H9 (cell line): ENCODE measurements around the gene MERTK. TPM values are rescaled to one million over a fixed set of nuclear protein-coding genes. Genes with fewer than 3 reads are reported as not detected.

Source experiments
- DNase-seq: peaks from one replicate; pipeline ENCODE4 v3.0.0-alpha.2; 2017
- H2AFZ ChIP-seq: one replicate; pipeline ENCODE4 v1.6.1; 2013; ENCODE audit warnings: mild to moderate bottlenecking, low read length, control low read depth, moderate library complexity
- H2AK5ac ChIP-seq: 2 replicates; pipeline ENCODE4 v1.6.1; 2013; ENCODE audit warnings: low read length, control low read depth, mixed read lengths; ENCODE audit not compliant: insufficient read length
- H2BK120ac ChIP-seq: one replicate; pipeline ENCODE4 v1.6.1; 2013; ENCODE audit warnings: low read depth, mild to moderate bottlenecking, low read length, control low read depth, inconsistent platforms; ENCODE audit not compliant: poor library complexity, severe bottlenecking
- H2BK12ac ChIP-seq: 2 replicates; pipeline ENCODE4 v1.6.1; 2013; ENCODE audit warnings: low read length, control low read depth, mixed read lengths, low read depth; ENCODE audit not compliant: insufficient read length
- H2BK15ac ChIP-seq: 2 replicates; pipeline ENCODE4 v1.6.1; 2013; ENCODE audit warnings: low read depth, low read length, control low read depth
- H2BK20ac ChIP-seq: one replicate; pipeline ENCODE4 v1.6.1; 2013; ENCODE audit warnings: low read depth, mild to moderate bottlenecking, low read length, control low read depth, inconsistent platforms; ENCODE audit not compliant: poor library complexity, severe bottlenecking
- H2BK5ac ChIP-seq: 2 replicates; pipeline ENCODE4 v1.6.1; 2013; ENCODE audit warnings: low read length, control low read depth, mixed read lengths; ENCODE audit not compliant: insufficient read length
- H3K14ac ChIP-seq: 2 replicates; pipeline ENCODE4 v1.6.1; 2013; ENCODE audit warnings: low read length, control low read depth; ENCODE audit not compliant: insufficient read depth
- H3K18ac ChIP-seq: 2 replicates; pipeline ENCODE4 v1.6.1; 2013; ENCODE audit warnings: low read depth, mild to moderate bottlenecking, mixed read lengths, low read length, control low read depth; ENCODE audit not compliant: insufficient read length
- H3K23ac ChIP-seq: 2 replicates; pipeline ENCODE4 v1.6.1; 2013; ENCODE audit warnings: low read length, control low read depth, mixed read lengths, low read depth; ENCODE audit not compliant: insufficient read length
- H3K23me2 ChIP-seq: 2 replicates; pipeline ENCODE4 v1.6.1; 2013; ENCODE audit warnings: low read depth, mild to moderate bottlenecking, mixed read lengths, low read length, control low read depth; ENCODE audit not compliant: insufficient read length, poor library complexity, severe bottlenecking
- H3K27ac ChIP-seq: 2 replicates; pipeline ENCODE4 v1.5.1; 2013; ENCODE audit warnings: low read length, control low read depth, mixed read lengths, low read depth; ENCODE audit not compliant: insufficient read length
- H3K27me3 ChIP-seq: 2 replicates; pipeline ENCODE4 v1.6.1; 2013; ENCODE audit warnings: low read length, control low read depth, inconsistent platforms; ENCODE audit not compliant: insufficient read depth
- H3K4ac ChIP-seq: 2 replicates; pipeline ENCODE4 v1.6.1; 2013; ENCODE audit warnings: low read depth, mild to moderate bottlenecking, control low read depth, inconsistent platforms, low read length, moderate library complexity
- H3K4me1 ChIP-seq: 2 replicates; pipeline ENCODE4 v1.6.1; 2013; ENCODE audit warnings: low read length, control low read depth, inconsistent platforms; ENCODE audit not compliant: insufficient read depth
- H3K4me2 ChIP-seq: 2 replicates; pipeline ENCODE4 v1.6.1; 2013; ENCODE audit warnings: low read length, control low read depth, mixed read lengths; ENCODE audit not compliant: insufficient read length, insufficient read depth
- H3K56ac ChIP-seq: 2 replicates; pipeline ENCODE4 v1.6.1; 2013; ENCODE audit warnings: low read depth, mild to moderate bottlenecking, mixed read lengths, low read length, control low read depth; ENCODE audit not compliant: insufficient read length
- H3K79me1 ChIP-seq: 2 replicates; pipeline ENCODE4 v1.6.1; 2013; ENCODE audit warnings: low read depth, mild to moderate bottlenecking, moderate library complexity, low read length, control low read depth, inconsistent platforms; ENCODE audit not compliant: insufficient read depth, poor library complexity, severe bottlenecking
- H3K79me2 ChIP-seq: 2 replicates; pipeline ENCODE4 v1.6.1; 2013; ENCODE audit warnings: low read length, control low read depth, inconsistent platforms; ENCODE audit not compliant: insufficient read depth
- H3K9ac ChIP-seq: 2 replicates; pipeline ENCODE4 v1.6.1; 2013; ENCODE audit warnings: low read length, control low read depth, mixed read lengths; ENCODE audit not compliant: insufficient read length; ENCODE audit errors: extremely low read depth
- H3K9me3 ChIP-seq: one replicate; pipeline ENCODE4 v1.6.1; 2013; ENCODE audit warnings: low read depth, low read length, inconsistent platforms; ENCODE audit not compliant: control insufficient read depth
- H3T11ph ChIP-seq: one replicate; pipeline ENCODE4 v1.6.1; 2013; ENCODE audit warnings: mild to moderate bottlenecking, low read length, control low read depth, inconsistent platforms
- H4K20me1 ChIP-seq: one replicate; pipeline ENCODE4 v1.6.1; 2013; ENCODE audit not compliant: control insufficient read depth, insufficient read length, insufficient read depth
- H4K5ac ChIP-seq: 2 replicates; pipeline ENCODE4 v1.6.1; 2013; ENCODE audit warnings: low read depth, mild to moderate bottlenecking, mixed read lengths, low read length, control low read depth; ENCODE audit not compliant: insufficient read length
- H4K8ac ChIP-seq: replicated peaks from 2 replicates; pipeline ENCODE4 v1.6.1; 2013; ENCODE audit warnings: low read length, control low read depth, mixed read lengths, low read depth; ENCODE audit not compliant: insufficient read length
- H4K91ac ChIP-seq: 2 replicates; pipeline ENCODE4 v1.6.1; 2013; ENCODE audit warnings: low read depth, mild to moderate bottlenecking, moderate library complexity, mixed read lengths, low read length, control low read depth; ENCODE audit not compliant: insufficient read length
- H3K27ac Mint-ChIP-seq, 3 experiments: 2 replicates in 2 of 3; 3 replicates in 1 of 3; pipeline ENCODE4 v1.8.0; 2020 to 2021; ENCODE audit warnings: mixed read lengths in 3 of 3, mild to moderate bottlenecking in 1 of 3, moderate library complexity in 1 of 3
- H3K27me3 Mint-ChIP-seq: 2 replicates; pipeline ENCODE4 v1.8.0; 2021; ENCODE audit warnings: low read depth, mild to moderate bottlenecking, moderate library complexity, mixed read lengths
- H3K36me3 Mint-ChIP-seq, 3 experiments: 2 replicates in 2 of 3; 3 replicates in 1 of 3; pipeline ENCODE4 v1.8.0; 2020 to 2021; ENCODE audit warnings: low read depth in 3 of 3, mixed read lengths in 3 of 3; ENCODE audit not compliant: insufficient read depth in 1 of 3
- H3K4me1 Mint-ChIP-seq, 2 experiments: 2 replicates each; pipeline ENCODE4 v1.8.0; 2020; ENCODE audit warnings: mixed read lengths in 2 of 2
- H3K4me3 Mint-ChIP-seq, 2 experiments: 2 replicates in 1 of 2; 3 replicates in 1 of 2; pipeline ENCODE4 v1.8.0; 2020 to 2021; ENCODE audit warnings: mild to moderate bottlenecking in 2 of 2, mixed read lengths in 2 of 2, moderate library complexity in 1 of 2
- H3K9me3 Mint-ChIP-seq, 2 experiments: 2 replicates in 1 of 2; 3 replicates in 1 of 2; pipeline ENCODE4 v1.8.0; 2020; ENCODE audit warnings: mild to moderate bottlenecking in 2 of 2, mixed read lengths in 2 of 2, moderate library complexity in 1 of 2
- WGBS: extraction: QIAGEN DNeasy Blood & Tissue Kit; methylation state at CpG from one replicate; pipeline ENCODE4 v1.1.7; 2013; ENCODE audit warnings: missing lambda C conversion rate, low lambda C conversion rate, mixed read lengths; ENCODE audit not compliant: insufficient read length; ENCODE audit errors: extremely low coverage; 5-methylcytosine and 5-hydroxymethylcytosine counted together
- total RNA-seq: library from RNA; stranded (reverse); gene quantifications from 2 replicates; pipeline ENCODE4 v1.2.1, GENCODE V29; 2021
- TF ChIP-seq, protein P1 (sequence below): fragments of 200-600 bp; sonication (generic); conservative IDR thresholded peaks from 3 replicates; pipeline ENCODE4 v1.8.0; 2021; ENCODE audit warnings: antibody characterized with exemption, mild to moderate bottlenecking

Gene MERTK
- total RNA-seq, 1 experiment from 2014 or later: 4.8 TPM

DNA sequence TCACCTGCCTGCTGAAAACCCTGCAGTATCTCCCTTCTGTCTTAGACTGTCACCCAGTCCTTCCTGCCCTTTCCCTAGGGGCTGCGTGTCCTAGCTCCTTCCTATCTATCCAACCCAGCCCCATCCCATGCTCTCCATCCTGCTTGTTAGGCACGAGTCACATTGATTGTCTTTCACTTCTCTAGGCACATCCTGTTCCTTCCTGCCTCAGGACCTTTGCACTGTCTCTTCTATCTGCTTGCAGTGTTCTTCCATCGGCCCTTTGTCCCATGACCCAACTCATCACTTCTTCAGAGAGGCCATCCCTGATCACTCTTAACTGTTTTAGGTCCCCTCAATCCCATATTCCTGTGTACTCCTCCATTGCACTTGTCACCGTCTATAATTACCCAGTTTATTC lies 50.4 kb downstream of the MERTK start:
- Histone ChIP-seq H3K27ac (no peak overlapping the region), H4K8ac (no peak overlapping the region), H2BK15ac (no peak overlapping the region), H4K20me1 (no peaks in the 10 kb centered on the region), H3K4me1 (no peaks in the 10 kb centered on the region), H3K9ac (no peak overlapping the region), H3K9me3 (no peaks in the 10 kb centered on the region), H4K91ac (no peak overlapping the region), H3K79me1 (no peaks in the 10 kb centered on the region), H3T11ph (no peak overlapping the region), H2BK12ac (no peak overlapping the region), H3K56ac (no peak overlapping the region), H3K18ac (no peak overlapping the region), H3K23me2 (no peaks in the 10 kb centered on the region), H2BK120ac (no peak overlapping the region), H3K23ac (no peak overlapping the region), H2BK20ac (no peak overlapping the region), H3K27me3 (no peaks in the 10 kb centered on the region), H2AK5ac (no peak overlapping the region), H2AFZ (no peak overlapping the region), H3K79me2 (no peaks in the 10 kb centered on the region), H4K5ac (no peak overlapping the region), H3K4ac (no peak overlapping the region), H2BK5ac (no peak overlapping the region), H3K4me2 (no peak overlapping the region), H3K14ac (no peak overlapping the region)
- DNase-seq: no peak
- Mint-ChIP-seq H3K36me3 (peaks cover 0 to 2% (median 2%) of the 10 kb centered on the region in 3 experiments; a peak in 4 of 7 replicates), H3K9me3 (no peaks in the 10 kb centered on the region), H3K4me3 (no peak overlapping the region), H3K4me1 (peaks cover 4 to 13% of the 10 kb centered on the region in 2 experiments; a peak in 3 of 4 replicates), H3K27me3 (no peaks in the 10 kb centered on the region), H3K27ac (no peak overlapping the region)
- TF ChIP-seq, protein P1, sequence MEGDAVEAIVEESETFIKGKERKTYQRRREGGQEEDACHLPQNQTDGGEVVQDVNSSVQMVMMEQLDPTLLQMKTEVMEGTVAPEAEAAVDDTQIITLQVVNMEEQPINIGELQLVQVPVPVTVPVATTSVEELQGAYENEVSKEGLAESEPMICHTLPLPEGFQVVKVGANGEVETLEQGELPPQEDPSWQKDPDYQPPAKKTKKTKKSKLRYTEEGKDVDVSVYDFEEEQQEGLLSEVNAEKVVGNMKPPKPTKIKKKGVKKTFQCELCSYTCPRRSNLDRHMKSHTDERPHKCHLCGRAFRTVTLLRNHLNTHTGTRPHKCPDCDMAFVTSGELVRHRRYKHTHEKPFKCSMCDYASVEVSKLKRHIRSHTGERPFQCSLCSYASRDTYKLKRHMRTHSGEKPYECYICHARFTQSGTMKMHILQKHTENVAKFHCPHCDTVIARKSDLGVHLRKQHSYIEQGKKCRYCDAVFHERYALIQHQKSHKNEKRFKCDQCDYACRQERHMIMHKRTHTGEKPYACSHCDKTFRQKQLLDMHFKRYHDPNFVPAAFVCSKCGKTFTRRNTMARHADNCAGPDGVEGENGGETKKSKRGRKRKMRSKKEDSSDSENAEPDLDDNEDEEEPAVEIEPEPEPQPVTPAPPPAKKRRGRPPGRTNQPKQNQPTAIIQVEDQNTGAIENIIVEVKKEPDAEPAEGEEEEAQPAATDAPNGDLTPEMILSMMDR: no peak
- WGBS: no CpG with 5 or more reads among the region's 4 CpGs
